GM12872 (cell line): ENCODE data around the gene NDRG3.

Experiments
- CTCF ChIP-seq: IDR thresholded peaks from 3 replicates; pipeline ENCODE4 v1.5.1; 2011; ENCODE audit warnings: low read depth, mild to moderate bottlenecking, low read length, moderate library complexity; ENCODE audit not compliant: insufficient read depth

NDRG3 gene

GRCh38 chr20:36745927-36746659, at the start of gene NDRG3:
NDRG3 (minus strand) TSS chr20:36746090; CDS start chr20:36721735, 24,355 bp downstream.
- peak; percentile 17; the same call in 1 of the 3 replicates for TF ChIP-seq CTCF

GRCh38 chr20:36794116-36794474, 48.2 kb upstream of the NDRG3 start:
- TF ChIP-seq CTCF = no peak

GRCh38 chr20:36793294-36794115, 47.6 kb upstream of the NDRG3 start:
- no peak for TF ChIP-seq CTCF

- TF ChIP-seq CTCF = peak; percentile 66
These were observed 46.5 kb upstream of the NDRG3 start for GRCh38 chr20:36792422-36792821.

- no peak for TF ChIP-seq CTCF
These were observed 46.0 kb upstream of the NDRG3 start for GRCh38 chr20:36791862-36792261.

DNA sequence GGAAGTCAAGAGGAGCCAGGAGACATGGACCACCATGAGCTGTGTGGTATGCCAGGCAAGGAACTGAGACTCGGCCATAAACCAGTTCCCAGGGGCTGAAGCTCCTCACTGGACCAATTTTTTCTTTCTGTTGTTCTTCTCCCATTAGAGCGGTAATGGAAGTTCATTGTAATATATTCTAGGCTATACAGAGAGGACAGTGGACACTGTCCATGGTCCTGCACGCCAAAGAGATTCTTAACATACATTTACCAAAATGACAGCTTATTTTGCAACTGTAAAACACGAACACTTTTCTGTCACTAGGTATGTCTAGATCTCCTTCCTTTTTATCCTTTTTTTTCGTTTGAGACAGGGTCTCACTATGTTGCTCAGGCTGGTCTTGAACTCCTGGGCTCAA, 40.8 kb upstream of the NDRG3 start:
- TF ChIP-seq CTCF = no peak

GRCh38 chr20:36786246-36786645, 40.4 kb upstream of the NDRG3 start:
- no peak for TF ChIP-seq CTCF
